ENCODE measurements around the gene NF2. TPM values are rescaled to one million over a fixed set of nuclear protein-coding genes. Genes with fewer than 3 reads are reported as not detected.

Gene NF2
- total and polyA plus RNA-seq, 10 of the 15 experiments (the other 5 are each of a cell fraction or from before 2014, with no cell fraction given), result 2.2 to 49.8 (median 22.5) TPM

DNA sequence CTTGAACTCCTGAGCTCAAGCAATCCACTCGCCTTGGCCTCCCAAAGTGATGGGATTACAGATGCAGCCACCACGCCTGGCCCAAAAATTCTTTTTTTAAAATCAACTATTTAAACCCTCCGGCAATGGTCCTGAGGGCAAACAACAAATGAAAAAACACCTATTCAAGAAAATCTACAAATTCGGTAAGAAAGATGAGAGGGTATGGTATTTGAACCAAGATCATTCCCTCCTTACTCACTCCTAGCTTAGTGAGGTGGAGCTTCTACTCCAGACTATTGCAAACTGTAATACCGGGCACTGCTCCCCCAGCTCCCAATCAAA is 2.1 kb downstream of the NF2 start:
- WGBS (ENCODE audit: insufficient coverage, insufficient replicate concordance, low lambda C conversion rate, missing lambda C conversion rate), result 76% methylated on average over 5 of the region's 5 CpGs
- Histone ChIP-seq H3K27ac (ENCODE audit: control insufficient read depth, insufficient read depth) (no peak overlapping the region), H3K79me2 (ENCODE audit: control insufficient read depth, insufficient read depth, low read length) (peaks cover 28% of the 10 kb centered on the region), H3K9ac (ENCODE audit: control insufficient read depth, insufficient read depth, low read length) (no peak overlapping the region), H3K27me3 (replicated peaks in 1 of 2; ENCODE audit: control insufficient read depth in 2 of 2, insufficient read depth in 2 of 2, low read length in 1 of 2) (no peaks in the 10 kb centered on the region), H2AFZ (ENCODE audit: control insufficient read depth, low read depth, low read length) (no peak overlapping the region), H3K9me3 (replicated peaks; ENCODE audit: control insufficient read depth, insufficient read depth, low read length) (no peaks in the 10 kb centered on the region; the same call in 2 of the 3 replicates), H3K36me3 (ENCODE audit: control insufficient read depth in 2 of 2, insufficient read depth in 2 of 2, low read length in 1 of 2) (no peaks in the 10 kb centered on the region), H3K4me3 (peak overlapping the region; percentile 94; the same call in 1 of the 2 replicates), H4K20me1 (ENCODE audit: control insufficient read depth, insufficient read depth) (no peaks in the 10 kb centered on the region), H3K4me1 (ENCODE audit: control insufficient read depth, insufficient read depth, low read length) (no peaks in the 10 kb centered on the region; the same call in 1 of the 2 replicates), H3K4me2 (ENCODE audit: control insufficient read depth, insufficient read depth) (peak overlapping the region; percentile 98)
- FAIRE-seq (no peak), ATAC-seq (no peak), DNase-seq (ENCODE audit: low read depth, low spot score) (no peak)
- ChIA-PET CTCF (interaction anchor here (0.6 to 5.3 kb wide), 13 partner anchors 8 to 1750 kb away, joined by 3 to 35 read pairs (median 4); no protein-coding TSS in a partner anchor), SMC1A (ENCODE audit: uncharacterized antibody, unreplicated experiment) (interaction anchor here (0.7 to 3.5 kb wide), 5 partner anchors 9 to 483 kb away, joined by 3 to 23 read pairs (median 4); no protein-coding TSS in a partner anchor), RAD21 (ENCODE audit: unreplicated experiment) (no interaction called here), POLR2A (interaction anchor here (0.6 to 1.7 kb wide), 6 partner anchors 15 to 212 kb away, joined by 3 to 5 read pairs (median 4); no protein-coding TSS in a partner anchor)
- in situ Hi-C loops (cut with MboI), result loop anchor here (5.0 kb wide), 1 partner anchor 48 kb away; no protein-coding TSS in a partner anchor
- no TSS peak for BruUV-seq (replicated peaks)
- intact Hi-C loops (cut with micrococcal nuclease; ENCODE audit: unreplicated experiment), result no loop called here
- TF ChIP-seq KAT2A (conservative IDR thresholded peaks at IDR 0.05; ENCODE audit: control insufficient read depth, low read depth, low read length) (no peak), POU2F2 (IDR thresholded peaks at IDR 0.05; ENCODE audit: borderline replicate concordance, low read depth, low read length) (no peak), PRDM15 (CRISPR knock-in tag; IDR thresholded peaks at IDR 0.05) (no peak), NR2F1 (conservative IDR thresholded peaks at IDR 0.05) (no peak), TCF7 (IDR thresholded peaks at IDR 0.05; ENCODE audit: borderline replicate concordance) (no peak), E2F8 (IDR thresholded peaks at IDR 0.05; ENCODE audit: low read depth, partially characterized antibody) (no peak), FOXM1 (IDR thresholded peaks at IDR 0.05; ENCODE audit: low read depth, low read length) (no peak), SKIL (IDR thresholded peaks at IDR 0.05; ENCODE audit: low read depth, poor library complexity, severe bottlenecking) (no peak), ZNF622 (IDR thresholded peaks at IDR 0.05) (no peak), TCF3 (IDR thresholded peaks at IDR 0.05; ENCODE audit: borderline replicate concordance, insufficient read depth, low read depth, low read length) (no peak), SUZ12 (IDR thresholded peaks at IDR 0.05; ENCODE audit: unreplicated experiment) (no peak)
- TF ChIP-seq, protein P1, sequence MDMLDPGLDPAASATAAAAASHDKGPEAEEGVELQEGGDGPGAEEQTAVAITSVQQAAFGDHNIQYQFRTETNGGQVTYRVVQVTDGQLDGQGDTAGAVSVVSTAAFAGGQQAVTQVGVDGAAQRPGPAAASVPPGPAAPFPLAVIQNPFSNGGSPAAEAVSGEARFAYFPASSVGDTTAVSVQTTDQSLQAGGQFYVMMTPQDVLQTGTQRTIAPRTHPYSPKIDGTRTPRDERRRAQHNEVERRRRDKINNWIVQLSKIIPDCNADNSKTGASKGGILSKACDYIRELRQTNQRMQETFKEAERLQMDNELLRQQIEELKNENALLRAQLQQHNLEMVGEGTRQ (IDR thresholded peaks at IDR 0.05; ENCODE audit: borderline replicate concordance, low read depth, low read length), result no peak
- TF ChIP-seq, protein P2, sequence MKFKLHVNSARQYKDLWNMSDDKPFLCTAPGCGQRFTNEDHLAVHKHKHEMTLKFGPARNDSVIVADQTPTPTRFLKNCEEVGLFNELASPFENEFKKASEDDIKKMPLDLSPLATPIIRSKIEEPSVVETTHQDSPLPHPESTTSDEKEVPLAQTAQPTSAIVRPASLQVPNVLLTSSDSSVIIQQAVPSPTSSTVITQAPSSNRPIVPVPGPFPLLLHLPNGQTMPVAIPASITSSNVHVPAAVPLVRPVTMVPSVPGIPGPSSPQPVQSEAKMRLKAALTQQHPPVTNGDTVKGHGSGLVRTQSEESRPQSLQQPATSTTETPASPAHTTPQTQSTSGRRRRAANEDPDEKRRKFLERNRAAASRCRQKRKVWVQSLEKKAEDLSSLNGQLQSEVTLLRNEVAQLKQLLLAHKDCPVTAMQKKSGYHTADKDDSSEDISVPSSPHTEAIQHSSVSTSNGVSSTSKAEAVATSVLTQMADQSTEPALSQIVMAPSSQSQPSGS (IDR thresholded peaks at IDR 0.05; ENCODE audit: low read length), result no peak

Measured in GM12878 (cell line).